Measurements from ENCODE around the gene STRN3.

The STRN3 gene

DNA sequence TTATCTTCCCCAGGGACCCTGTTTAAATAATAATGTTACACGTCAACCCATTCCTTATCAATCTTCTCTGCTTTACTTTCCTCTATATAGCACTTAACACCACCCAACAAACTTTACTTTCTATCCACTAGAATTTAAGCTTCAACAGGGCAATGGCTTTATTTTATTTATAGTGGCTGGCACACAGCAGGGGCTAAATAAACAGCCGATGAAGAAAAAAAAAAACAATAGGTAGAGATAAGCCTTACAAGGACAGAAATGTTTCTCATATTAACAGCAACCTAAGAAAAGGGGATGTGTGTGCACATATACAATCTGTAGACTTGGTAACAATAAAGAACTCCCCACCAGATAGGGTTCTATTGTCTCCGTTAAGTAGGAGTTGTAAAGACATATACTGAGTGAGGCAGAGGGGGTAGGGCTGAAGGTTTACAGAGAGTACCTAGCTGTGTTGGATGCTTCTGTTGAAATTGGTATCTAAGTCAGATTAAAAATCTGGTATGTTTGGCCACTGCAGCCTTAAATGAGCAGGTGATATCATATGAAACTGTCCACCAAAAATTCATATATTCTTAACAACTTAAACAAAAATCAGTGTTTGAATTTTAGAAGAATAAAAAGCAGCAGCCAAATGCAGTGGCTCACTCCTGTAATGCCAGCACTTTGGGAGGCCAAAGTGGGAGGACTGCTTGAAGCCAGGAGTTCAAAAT lies 25.4 kb downstream of the STRN3 start:
- peak; percentile 58 for DNase-seq (ENCODE audit: low read depth)
- TF ChIP-seq, protein P1, sequence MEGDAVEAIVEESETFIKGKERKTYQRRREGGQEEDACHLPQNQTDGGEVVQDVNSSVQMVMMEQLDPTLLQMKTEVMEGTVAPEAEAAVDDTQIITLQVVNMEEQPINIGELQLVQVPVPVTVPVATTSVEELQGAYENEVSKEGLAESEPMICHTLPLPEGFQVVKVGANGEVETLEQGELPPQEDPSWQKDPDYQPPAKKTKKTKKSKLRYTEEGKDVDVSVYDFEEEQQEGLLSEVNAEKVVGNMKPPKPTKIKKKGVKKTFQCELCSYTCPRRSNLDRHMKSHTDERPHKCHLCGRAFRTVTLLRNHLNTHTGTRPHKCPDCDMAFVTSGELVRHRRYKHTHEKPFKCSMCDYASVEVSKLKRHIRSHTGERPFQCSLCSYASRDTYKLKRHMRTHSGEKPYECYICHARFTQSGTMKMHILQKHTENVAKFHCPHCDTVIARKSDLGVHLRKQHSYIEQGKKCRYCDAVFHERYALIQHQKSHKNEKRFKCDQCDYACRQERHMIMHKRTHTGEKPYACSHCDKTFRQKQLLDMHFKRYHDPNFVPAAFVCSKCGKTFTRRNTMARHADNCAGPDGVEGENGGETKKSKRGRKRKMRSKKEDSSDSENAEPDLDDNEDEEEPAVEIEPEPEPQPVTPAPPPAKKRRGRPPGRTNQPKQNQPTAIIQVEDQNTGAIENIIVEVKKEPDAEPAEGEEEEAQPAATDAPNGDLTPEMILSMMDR (IDR thresholded peaks at IDR 0.05; ENCODE audit: low read length, missing control alignments): no peak

DNA sequence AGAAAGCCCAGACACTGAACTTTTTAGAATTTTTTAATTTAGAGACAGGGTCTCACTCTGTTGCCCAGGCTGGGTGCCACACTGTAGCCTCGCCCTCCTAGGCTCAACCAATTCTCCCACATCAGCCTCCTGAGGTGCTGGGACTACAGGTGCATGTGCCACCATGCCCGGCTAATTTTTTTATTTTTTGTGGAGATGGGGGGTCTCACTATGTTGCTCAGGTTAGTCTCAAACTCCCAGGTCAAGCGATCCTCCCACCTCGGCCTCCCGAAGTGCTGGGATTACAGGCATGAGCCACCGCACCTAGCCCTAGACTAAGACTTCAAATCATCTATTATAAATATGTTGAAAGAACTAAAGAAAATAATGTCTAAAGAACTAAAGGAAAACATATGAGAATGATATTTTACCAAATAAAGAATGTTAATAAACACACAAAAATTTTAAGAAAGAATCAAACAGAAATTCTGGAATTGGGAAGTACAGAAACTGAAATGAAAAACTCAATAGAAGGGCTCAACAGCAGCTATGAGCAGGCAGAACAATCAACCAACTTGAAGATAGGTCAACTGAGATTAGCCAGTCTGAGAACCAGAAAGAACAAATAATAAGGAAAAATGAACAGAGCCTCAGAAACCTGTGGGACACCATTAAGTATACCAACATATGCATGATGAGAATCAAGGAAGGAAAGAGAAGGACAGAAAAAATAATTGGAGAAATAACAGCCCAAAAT lies 27.0 kb downstream of the STRN3 start:
- no peak for DNase-seq (ENCODE audit: low read depth)
- H3K4me3 ChIP-seq (replicated peaks; ENCODE audit: low read depth, low read length): no peak overlapping the region
- TF ChIP-seq, protein P1 (IDR thresholded peaks at IDR 0.05; ENCODE audit: low read length, missing control alignments): no peak

More for the DNA sequence above, 25.4 kb downstream of the STRN3 start:
- no peak overlapping the region for H3K4me3 ChIP-seq (replicated peaks; ENCODE audit: low read depth, low read length)

DNA sequence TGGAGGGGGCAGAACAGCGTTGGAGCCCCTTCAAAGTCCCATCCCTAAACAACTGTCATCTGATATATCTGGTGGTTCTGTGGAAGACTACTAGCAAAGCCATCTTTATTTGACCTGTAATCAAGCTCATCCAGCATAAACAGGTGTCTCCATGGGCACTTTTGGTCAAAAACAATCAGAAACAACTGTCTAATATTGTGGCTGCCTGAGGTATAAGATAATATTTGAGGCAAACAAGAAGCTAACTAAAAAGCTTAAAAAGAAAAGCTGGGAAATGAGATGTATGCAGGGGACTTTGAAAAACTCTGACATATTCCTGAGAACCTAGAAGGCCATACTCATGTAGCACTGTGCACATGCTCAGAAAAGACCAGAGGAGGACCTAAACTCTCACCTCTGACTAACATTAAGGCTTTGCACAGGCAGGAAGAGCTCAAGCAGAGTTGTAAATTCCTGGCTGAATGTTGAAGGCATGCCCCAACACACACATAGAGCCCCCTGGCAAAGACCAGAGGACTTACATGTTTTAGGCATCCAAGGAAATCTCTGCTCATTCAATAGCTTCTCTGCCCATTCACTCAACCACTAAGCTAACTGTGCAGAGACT lies 28.0 kb downstream of the STRN3 start:
- DNase-seq (ENCODE audit: low read depth): no peak
- TF ChIP-seq, protein P1 (IDR thresholded peaks at IDR 0.05; ENCODE audit: low read length, missing control alignments): no peak

DNA sequence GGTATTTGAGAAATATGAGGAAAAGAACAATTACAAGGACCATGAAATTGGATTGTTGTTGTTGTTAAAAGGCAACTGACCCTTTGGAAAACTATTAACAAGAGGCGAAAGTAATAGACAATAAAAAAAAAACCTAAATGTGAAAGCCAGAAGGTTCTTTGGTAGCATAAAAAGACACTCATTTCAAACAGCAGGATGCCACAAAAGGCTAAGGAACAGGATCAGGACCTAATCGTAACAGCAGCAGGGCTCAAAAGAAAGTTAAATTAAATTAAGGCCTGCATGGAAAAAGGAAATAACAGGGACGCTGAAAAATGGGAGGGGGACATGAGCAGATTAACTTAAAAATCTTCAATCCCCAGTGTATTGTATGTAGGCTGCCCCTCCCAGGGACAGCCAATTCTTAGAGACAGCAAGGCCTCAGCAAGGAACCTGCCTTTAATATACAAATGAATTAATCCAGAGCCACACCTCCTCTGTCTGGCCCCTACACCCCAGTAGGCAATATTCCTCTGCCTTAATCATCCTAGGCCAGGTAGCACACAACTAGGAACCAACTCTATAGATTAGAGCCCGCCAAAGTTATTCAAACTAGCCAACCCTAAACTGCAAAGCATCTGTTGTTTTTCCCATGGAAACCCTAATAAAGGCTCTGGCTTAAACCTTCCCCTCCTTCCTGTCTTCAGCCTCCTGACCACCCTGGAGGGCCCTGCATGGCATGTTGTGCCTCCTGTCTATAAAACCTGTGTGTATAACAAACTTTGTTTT lies 29.1 kb downstream of the STRN3 start:
- no peak overlapping the region for H3K4me3 ChIP-seq (replicated peaks; ENCODE audit: low read depth, low read length)
- TF ChIP-seq, protein P1 (IDR thresholded peaks at IDR 0.05; ENCODE audit: low read length, missing control alignments): no peak
- DNase-seq (ENCODE audit: low read depth): no peak

More for the DNA sequence above, 28.0 kb downstream of the STRN3 start:
- H3K4me3 ChIP-seq (replicated peaks; ENCODE audit: low read depth, low read length): no peak overlapping the region

DNA sequence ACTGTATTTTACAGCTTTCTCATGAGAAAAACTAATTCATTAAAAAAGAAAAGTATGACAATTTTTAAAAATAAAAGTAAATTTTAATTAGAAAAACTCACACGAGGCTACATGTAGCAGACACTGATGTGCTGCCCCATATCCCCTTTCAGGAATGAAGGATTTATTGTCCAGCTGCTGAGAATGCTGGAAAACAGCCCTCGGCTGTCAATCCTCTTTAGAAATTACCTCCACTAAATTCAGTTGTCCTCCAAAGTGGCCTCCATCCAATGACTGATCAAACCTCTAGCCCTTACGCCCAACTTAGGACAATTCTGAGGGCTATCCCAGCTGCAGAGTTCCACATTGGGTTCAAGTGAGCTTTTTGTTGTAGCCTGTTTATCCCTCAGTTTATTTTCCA lies 30.5 kb downstream of the STRN3 start:
- H3K4me3 ChIP-seq (replicated peaks; ENCODE audit: low read depth, low read length): no peak overlapping the region
- no peak for DNase-seq (ENCODE audit: low read depth)
- TF ChIP-seq, protein P1 (IDR thresholded peaks at IDR 0.05; ENCODE audit: low read length, missing control alignments): no peak

DNA sequence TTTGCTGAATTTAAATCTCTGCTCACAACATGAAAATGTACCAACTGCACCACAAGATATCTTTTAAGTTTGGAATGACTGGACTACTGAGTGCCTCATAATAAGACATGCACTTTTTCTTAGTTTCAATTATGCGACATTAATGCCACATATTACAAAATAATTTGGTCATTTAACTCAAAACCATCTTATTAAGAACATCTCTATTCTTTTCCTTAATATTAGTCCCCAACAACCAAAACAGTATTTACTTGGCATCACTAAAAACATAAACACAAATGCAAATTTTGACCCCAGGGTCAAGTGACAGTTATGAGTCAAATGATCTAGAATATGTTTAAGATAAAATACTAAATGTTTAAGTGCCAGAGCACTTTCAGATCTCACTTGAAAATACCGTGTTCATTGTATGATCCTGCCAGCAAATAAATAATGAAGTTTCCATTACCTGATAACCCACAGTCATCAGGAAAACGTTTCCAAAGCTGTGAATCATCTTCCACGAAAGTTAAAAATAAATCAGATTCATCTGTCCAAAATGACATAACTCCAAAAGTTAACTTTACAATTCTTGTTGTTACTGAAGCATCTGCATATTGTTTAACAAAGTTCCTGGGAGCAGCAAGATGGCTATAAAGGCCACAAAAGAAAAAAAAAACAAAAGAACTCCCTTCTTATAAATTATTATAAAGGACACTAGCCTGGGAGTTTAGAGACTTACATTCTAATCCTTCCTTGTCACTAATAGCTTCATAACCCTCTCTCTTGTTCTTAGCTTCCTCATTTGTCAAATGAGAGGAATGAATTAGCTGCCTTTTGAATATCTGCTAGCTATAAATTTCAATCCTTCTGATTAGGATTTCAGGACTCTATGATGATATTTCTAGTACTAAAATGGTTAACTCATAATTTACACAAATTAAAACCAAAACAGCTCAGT lies 31.2 kb downstream of the STRN3 start:
- peak; percentile 36 for DNase-seq (ENCODE audit: low read depth)
- no peak overlapping the region for H3K4me3 ChIP-seq (replicated peaks; ENCODE audit: low read depth, low read length)
- TF ChIP-seq, protein P1 (IDR thresholded peaks at IDR 0.05; ENCODE audit: low read length, missing control alignments): no peak
